IPS-20b (cell line): Measurements from ENCODE around the gene RPRD1A.

Experiments
- H3K27ac ChIP-seq: one replicate; pipeline ENCODE4 v1.5.1; 2013; ENCODE audit warnings: low read length
- H3K27me3 ChIP-seq: 2 replicates; pipeline ENCODE4 v1.6.1; 2013; ENCODE audit warnings: mild to moderate bottlenecking, low read length, inconsistent platforms; ENCODE audit not compliant: insufficient read depth
- H3K36me3 ChIP-seq: 2 replicates; pipeline ENCODE4 v1.6.1; 2013; ENCODE audit warnings: low read depth, mild to moderate bottlenecking, inconsistent platforms, low read length, moderate library complexity; ENCODE audit not compliant: insufficient read depth
- H3K4me1 ChIP-seq: 2 replicates; pipeline ENCODE4 v1.6.1; 2013; ENCODE audit warnings: mild to moderate bottlenecking, control low read depth, inconsistent platforms, low read length, moderate library complexity; ENCODE audit not compliant: insufficient read depth
- H3K4me3 ChIP-seq: 2 replicates; pipeline ENCODE4 v1.5.1; 2013; ENCODE audit warnings: mild to moderate bottlenecking, low read length, inconsistent platforms
- H3K9ac ChIP-seq: 2 replicates; pipeline ENCODE4 v1.6.1; 2013; ENCODE audit warnings: low read depth, mild to moderate bottlenecking, inconsistent platforms, low read length, moderate library complexity
- H3K9me3 ChIP-seq: 2 replicates; pipeline ENCODE4 v1.6.1; 2013; ENCODE audit warnings: mild to moderate bottlenecking, low read depth, low read length, inconsistent platforms; ENCODE audit not compliant: insufficient read depth

RPRD1A gene

GRCh38 chr18:36023336-36023735, 44.0 kb downstream of the RPRD1A start:
- H3K36me3 ChIP-seq = peaks cover 49% of the 10 kb centered on the region

GRCh38 chr18:36020174-36020711, 47.1 kb downstream of the RPRD1A start:
- Histone ChIP-seq H3K27ac (no peak overlapping the region), H3K9ac (no peak overlapping the region), H3K27me3 (no peaks in the 10 kb centered on the region), H3K9me3 (no peaks in the 10 kb centered on the region), H3K4me1 (no peaks in the 10 kb centered on the region), H3K36me3 (peaks cover 18% of the 10 kb centered on the region), H3K4me3 (no peak overlapping the region)

More at GRCh38 chr18:36023336-36023735, 44.0 kb downstream of the RPRD1A start:
- Histone ChIP-seq H3K9ac (no peak overlapping the region), H3K4me1 (no peaks in the 10 kb centered on the region), H3K9me3 (no peaks in the 10 kb centered on the region), H3K27ac (no peak overlapping the region), H3K4me3 (no peak overlapping the region), H3K27me3 (no peaks in the 10 kb centered on the region)

GRCh38 chr18:36017232-36017631, 50.1 kb downstream of the RPRD1A start:
- Histone ChIP-seq H3K4me3 (no peak overlapping the region), H3K9me3 (no peaks in the 10 kb centered on the region), H3K27ac (no peak overlapping the region), H3K4me1 (no peaks in the 10 kb centered on the region), H3K9ac (no peak overlapping the region), H3K36me3 (no peaks in the 10 kb centered on the region), H3K27me3 (no peaks in the 10 kb centered on the region)

GRCh38 chr18:36015629-36016028, 51.7 kb downstream of the RPRD1A start:
- H3K4me3 ChIP-seq = no peak overlapping the region
- H3K27me3 ChIP-seq = no peaks in the 10 kb centered on the region
- no peak overlapping the region for H3K27ac ChIP-seq
- no peak overlapping the region for H3K9ac ChIP-seq
- H3K36me3 ChIP-seq = no peaks in the 10 kb centered on the region
- no peaks in the 10 kb centered on the region for H3K9me3 ChIP-seq
- H3K4me1 ChIP-seq = no peaks in the 10 kb centered on the region

- Histone ChIP-seq H3K27ac (no peak overlapping the region), H3K9ac (no peak overlapping the region), H3K4me1 (no peaks in the 10 kb centered on the region), H3K9me3 (no peaks in the 10 kb centered on the region), H3K4me3 (no peak overlapping the region), H3K36me3 (no peaks in the 10 kb centered on the region), H3K27me3 (no peaks in the 10 kb centered on the region)
Observed at GRCh38 chr18:36012891-36013290, 54.5 kb downstream of the RPRD1A start.

GRCh38 chr18:36009214-36009613, 58.1 kb downstream of the RPRD1A start:
- Histone ChIP-seq H3K4me3 (no peak overlapping the region), H3K4me1 (no peaks in the 10 kb centered on the region), H3K36me3 (no peaks in the 10 kb centered on the region), H3K9ac (no peak overlapping the region), H3K27ac (no peak overlapping the region), H3K27me3 (no peaks in the 10 kb centered on the region), H3K9me3 (no peaks in the 10 kb centered on the region)

GRCh38 chr18:36006997-36007396, 60.4 kb downstream of the RPRD1A start:
- H3K4me1 ChIP-seq = no peaks in the 10 kb centered on the region
- no peak overlapping the region for H3K4me3 ChIP-seq
- H3K9ac ChIP-seq = no peak overlapping the region
- no peaks in the 10 kb centered on the region for H3K27me3 ChIP-seq
- H3K36me3 ChIP-seq = no peaks in the 10 kb centered on the region
- no peak overlapping the region for H3K27ac ChIP-seq
- no peaks in the 10 kb centered on the region for H3K9me3 ChIP-seq

GRCh38 chr18:35999925-36000324, 67.4 kb downstream of the RPRD1A start:
- no peak overlapping the region for H3K27ac ChIP-seq
- H3K27me3 ChIP-seq = no peaks in the 10 kb centered on the region
- no peak overlapping the region for H3K9ac ChIP-seq
- no peaks in the 10 kb centered on the region for H3K9me3 ChIP-seq
- no peaks in the 10 kb centered on the region for H3K36me3 ChIP-seq
- no peak overlapping the region for H3K4me3 ChIP-seq
- H3K4me1 ChIP-seq = no peaks in the 10 kb centered on the region

GRCh38 chr18:35998967-35999366, 68.4 kb downstream of the RPRD1A start:
- no peaks in the 10 kb centered on the region for H3K36me3 ChIP-seq
- no peaks in the 10 kb centered on the region for H3K9me3 ChIP-seq
- H3K9ac ChIP-seq = no peak overlapping the region
- H3K4me1 ChIP-seq = no peaks in the 10 kb centered on the region
- no peak overlapping the region for H3K4me3 ChIP-seq
- no peak overlapping the region for H3K27ac ChIP-seq
- H3K27me3 ChIP-seq = no peaks in the 10 kb centered on the region

- no peaks in the 10 kb centered on the region for H3K27me3 ChIP-seq
- H3K4me3 ChIP-seq = no peak overlapping the region
- H3K4me1 ChIP-seq = no peaks in the 10 kb centered on the region
- H3K9me3 ChIP-seq = no peaks in the 10 kb centered on the region
- no peak overlapping the region for H3K9ac ChIP-seq
- H3K27ac ChIP-seq = no peak overlapping the region
- H3K36me3 ChIP-seq = peaks cover 41% of the 10 kb centered on the region
Observed at GRCh38 chr18:35993013-35993412, 74.3 kb downstream of the RPRD1A start.

- peaks cover 41% of the 10 kb centered on the region for H3K36me3 ChIP-seq
- no peaks in the 10 kb centered on the region for H3K4me1 ChIP-seq
- H3K27me3 ChIP-seq = no peaks in the 10 kb centered on the region
- H3K27ac ChIP-seq = no peak overlapping the region
- no peak overlapping the region for H3K9ac ChIP-seq
- H3K4me3 ChIP-seq = no peak overlapping the region
- H3K9me3 ChIP-seq = no peaks in the 10 kb centered on the region
Observed at GRCh38 chr18:35991696-35992095, 75.7 kb downstream of the RPRD1A start.

GRCh38 chr18:35983818-35984217, 83.5 kb downstream of the RPRD1A start:
- no peaks in the 10 kb centered on the region for H3K4me1 ChIP-seq
- H3K9ac ChIP-seq = no peak overlapping the region
- H3K36me3 ChIP-seq = peaks cover 44% of the 10 kb centered on the region
- no peaks in the 10 kb centered on the region for H3K27me3 ChIP-seq
- no peak overlapping the region for H3K27ac ChIP-seq
- H3K4me3 ChIP-seq = no peak overlapping the region
- no peaks in the 10 kb centered on the region for H3K9me3 ChIP-seq
